Stimulated activated CD8-positive, alpha-beta memory T cell treated with anti-CD3 and anti-CD28 coated beads, Interleukin-15, amount 100 ng/mL, for 48 hours (primary cell): ENCODE results near the gene PPARG.
"Not testable (repeated sequence)": the region's sequence is repeated elsewhere in the genome, so short reads cannot be mapped to it uniquely, and the experiment has no call there.

ENCODE experiments used
- DNase-seq, 2 donors: peaks; one replicate each; pipeline ENCODE4 v3.0.0-alpha.2; 2020; ENCODE audit warnings: low read depth in 2 of 2

The PPARG gene

DNA sequence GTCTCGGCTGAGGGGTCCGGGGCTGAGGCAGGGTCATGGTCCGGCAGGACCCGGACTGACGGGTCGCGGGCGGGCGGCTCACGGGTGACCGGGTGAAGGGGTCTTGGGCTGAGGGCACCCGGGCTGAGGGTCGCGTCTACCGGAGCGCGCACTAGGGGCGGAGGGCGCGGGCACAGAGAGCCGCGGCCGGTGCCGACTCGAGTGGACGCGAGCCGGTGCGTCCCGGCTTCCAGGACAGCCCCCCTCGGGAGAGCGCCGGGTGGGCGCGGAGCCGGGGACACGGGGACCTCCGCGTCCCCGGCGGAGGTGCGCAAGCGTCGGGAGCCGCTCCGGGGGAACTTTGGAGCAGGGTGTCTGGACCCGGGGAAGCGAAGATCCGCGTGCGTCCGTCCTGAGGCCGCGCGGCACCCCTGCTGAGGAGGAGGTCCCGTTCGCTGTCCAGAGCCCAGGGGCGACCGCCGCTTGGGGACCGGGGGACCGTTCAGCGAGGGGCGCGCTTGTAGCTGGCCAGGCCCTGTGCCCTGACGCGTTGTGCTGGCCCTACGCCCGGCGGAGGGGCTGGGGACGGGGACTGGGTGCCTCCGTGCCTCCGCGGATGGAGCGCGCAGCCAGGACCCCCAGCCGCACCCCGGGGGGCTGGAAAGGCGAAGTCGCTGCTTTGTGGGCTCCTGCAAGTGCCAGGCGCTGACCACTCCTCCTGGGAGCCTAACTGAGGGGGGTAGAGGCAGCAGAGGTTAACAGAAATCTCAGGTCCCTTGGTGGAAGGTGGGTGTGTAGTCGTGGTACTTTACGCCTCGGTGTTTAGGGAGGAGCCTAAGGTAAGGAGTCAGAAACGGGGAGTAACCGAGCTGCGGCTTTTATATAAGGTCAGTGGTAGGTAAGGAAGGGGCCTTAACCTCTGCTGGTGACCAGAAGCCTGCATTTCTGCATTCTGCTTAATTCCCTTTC, at the start of gene PPARG:
Gene PPARG, plus strand, starts transcription at position 889 of the 948 bp plus-strand sequence. CDS start 90,642 bp downstream, outside the sequence.
- DNase-seq, result no peak

DNA sequence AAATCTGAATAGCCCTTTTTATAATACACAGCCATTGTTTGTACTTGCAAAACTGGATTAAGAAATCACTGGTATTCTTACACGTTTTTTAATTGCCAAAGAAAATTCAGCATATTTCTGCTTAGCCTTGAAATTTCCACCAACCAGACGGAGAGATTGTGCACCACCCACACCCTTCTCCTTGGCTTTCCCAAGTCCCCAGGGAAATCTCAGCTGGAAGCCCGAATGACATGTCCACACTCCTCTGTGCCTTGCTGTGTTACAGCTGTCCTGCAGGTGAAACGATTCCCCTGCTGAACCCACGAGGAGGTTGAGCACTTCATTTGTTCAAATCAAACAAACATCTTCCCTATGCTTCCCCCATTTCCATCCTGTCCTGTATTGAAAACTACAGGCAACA, 49.6 kb upstream of the PPARG start:
- no peak for DNase-seq

DNA sequence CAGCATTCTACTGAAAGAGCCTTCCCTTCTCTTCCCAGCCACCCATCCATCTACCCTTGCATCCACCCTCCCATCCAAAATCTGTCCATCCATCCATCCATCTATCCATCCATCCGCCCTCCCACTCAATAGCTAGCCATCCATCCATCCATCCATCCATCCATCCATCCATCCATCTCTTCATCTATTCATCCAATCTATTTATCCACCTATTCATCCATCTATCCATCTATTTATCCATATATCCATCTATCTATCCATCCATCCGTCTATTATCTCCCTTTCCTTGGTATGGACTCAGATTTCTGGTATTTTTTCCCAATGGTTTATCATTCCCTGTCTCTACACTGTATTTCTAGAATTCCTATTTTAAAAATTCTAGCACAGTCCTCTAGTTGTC, 46.1 kb upstream of the PPARG start:
- DNase-seq, result no peak

DNA sequence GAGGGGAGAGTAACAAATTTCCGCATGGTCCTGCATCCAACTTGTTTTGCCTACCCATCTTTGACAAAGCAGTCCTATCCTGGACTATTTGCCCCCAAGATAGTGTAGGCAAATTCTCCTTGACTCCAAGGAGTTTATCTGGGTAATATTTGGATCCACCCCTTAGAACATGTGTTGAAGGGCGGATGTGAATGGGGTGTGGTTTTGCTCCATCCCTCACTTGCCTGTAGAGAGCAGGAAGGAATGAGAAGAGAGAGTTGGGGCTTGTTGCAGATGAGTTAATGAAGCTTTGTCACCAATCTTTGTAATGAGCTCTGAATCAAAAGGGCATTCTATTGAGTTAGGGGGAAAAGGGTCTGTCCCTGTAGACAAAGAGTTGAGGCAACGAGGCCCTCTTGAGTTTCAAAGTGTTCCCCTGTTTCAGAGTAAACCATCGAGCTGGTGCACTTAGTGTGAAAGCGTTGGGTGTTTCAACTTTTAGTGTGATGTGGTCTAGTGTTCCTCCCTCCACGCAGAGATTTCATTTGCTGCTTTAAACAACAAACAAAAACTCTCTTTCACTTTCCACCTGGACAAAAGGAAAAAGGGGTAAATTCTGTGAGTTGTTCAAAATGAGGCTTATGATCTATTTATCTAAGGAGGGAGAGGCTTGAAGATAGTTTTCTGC, 42.2 kb upstream of the PPARG start:
- no peak for DNase-seq

DNA sequence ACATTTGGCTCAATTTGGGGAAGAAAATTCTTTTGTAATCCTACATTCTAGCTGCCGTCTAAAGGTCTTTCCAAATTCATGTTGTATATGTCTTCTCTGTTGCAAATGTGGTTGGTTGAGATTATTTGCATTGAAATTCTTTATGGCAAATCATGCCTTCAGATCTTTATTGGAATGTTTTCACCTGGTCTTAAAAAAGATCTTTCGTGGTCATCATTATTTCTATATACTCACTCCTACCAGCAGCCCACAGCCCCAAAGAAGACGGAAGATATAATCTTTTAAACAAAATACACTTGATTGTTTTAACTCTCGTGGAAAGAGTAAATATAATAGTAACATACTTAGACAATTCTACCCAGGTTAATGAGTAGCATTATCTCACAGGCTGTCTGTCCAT, 41.5 kb upstream of the PPARG start:
- DNase-seq, result no peak

DNA sequence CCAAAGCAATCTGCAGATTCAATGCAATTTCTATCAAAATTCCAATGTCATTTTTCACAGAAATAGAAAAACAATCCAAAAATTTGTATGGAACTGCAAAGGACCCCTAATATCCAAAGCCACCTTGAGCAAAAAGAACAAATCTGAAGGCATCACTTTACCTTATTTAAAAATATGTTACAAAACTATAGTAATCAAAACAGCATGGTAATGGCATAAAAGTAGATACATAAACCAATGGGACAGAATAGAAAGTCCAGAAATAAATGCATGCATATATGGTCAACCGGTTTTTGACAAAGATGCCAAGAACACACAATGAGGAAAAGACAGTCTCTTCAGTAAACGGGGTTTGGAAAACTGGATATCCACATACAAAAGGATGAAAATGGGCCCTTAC, 39.4 kb upstream of the PPARG start:
- no peak for DNase-seq

DNA sequence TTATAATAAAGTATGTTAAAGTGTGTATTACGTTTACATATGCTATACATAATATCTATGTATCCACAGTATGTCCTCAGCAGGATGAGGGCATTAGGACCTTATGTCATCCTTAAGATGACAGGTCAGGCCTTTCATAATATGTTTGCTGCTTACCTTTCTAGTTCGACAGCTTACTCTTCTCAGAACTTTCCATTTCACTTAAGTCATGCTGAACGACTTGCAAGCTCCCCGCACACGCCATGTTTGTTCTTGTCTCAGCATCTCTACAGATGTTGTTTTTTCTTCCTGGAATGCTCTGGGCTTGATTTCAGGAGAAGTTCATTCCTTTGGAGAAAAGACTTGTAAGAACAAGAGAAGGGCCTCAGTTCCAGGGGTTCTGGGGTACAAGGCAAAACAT, 36.0 kb upstream of the PPARG start:
- no peak for DNase-seq

DNA sequence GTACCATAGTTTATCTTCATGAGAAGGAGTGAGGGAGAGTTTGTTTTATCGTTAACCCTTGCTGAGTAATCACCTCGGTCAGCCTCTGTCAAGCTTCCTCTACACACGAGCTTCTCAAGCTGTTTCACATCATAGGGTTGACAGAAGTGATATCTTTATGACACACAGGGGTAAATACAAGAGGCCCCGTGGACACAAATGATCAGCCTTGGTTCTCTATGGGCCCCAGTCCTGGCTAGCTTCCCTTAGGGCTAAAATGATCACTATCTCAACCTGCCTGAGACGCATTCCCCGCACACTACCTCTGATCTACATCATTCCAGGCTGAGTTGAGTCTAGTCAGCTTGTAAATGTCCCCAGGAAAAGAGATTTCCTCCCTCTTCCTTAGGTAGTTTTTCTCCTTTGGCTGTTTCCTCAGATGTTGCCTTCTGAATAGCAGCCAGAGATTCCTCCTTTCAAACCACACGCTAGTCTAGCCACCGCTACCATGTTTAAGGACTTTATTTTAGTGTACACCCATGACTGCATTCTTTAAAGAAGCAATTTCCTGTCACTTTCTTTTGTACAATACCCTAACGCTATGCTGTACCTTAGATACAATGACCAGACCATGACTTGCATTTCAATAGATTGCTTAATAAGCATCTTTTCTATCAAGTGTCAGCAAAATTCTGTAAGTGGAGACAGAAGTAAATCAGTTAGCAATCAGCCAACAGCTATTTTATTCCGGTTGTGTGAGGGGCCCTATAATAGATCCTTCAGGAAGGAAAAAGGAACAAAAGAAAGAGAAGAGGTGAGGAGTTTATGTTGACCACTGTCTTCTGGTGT, 35.1 kb upstream of the PPARG start:
- no peak for DNase-seq

DNA sequence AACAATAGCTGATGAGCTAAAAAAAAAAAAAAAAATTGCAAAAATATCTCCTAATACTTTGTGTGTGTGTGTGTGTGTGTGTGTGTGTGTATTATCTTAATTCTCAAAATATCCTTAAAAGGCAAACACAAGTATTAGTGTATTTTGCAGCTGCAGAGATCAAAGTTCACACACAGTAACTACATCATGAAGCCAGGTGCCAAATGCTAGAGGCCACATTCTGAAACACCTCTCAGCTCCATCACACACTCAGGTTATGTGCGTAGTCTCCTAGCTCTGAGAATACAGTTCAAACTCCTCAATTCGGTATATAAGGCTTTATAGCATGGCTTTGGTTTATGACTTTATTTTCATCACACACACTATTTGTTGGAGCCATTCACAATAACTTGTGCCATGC, 33.5 kb upstream of the PPARG start:
- no peak for DNase-seq

DNA sequence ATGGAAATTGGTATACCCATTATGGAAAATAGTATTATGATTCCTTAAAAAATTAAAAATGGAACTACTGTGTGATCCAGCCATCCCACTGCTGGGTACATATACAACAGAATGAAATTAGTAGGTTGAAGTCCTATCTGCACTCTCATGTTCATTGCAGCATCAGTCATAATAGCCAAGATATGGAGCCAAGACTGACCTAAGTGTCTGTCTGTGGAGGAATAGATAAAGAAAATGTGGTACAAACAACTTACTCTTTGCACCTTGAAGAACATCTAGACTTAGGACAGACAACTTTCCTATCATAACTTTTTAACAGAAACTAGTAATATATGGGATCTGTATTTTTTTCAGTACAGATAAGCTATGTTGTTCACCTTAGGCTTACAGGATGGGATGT, 30.0 kb upstream of the PPARG start:
- no peak for DNase-seq

DNA sequence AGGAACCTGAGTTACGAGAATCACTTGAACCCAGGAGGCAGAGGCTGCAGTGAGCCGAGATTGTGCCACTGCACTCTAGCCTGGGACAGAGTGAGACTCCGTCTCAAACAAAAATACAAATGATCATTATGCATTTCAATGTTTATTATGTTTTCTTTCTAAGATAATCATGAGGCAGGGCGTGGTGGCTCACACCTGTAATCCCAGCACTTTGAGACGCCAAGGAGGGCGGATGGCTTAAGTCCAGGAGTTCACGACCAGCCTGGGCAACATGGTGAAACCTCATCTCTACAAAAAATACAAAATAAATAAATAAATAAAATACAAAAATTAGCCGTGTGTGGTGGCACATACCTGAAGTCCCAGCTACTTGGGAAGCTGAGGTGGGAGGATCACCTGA, 26.7 kb upstream of the PPARG start:
- DNase-seq, result not testable (repeated sequence)

DNA sequence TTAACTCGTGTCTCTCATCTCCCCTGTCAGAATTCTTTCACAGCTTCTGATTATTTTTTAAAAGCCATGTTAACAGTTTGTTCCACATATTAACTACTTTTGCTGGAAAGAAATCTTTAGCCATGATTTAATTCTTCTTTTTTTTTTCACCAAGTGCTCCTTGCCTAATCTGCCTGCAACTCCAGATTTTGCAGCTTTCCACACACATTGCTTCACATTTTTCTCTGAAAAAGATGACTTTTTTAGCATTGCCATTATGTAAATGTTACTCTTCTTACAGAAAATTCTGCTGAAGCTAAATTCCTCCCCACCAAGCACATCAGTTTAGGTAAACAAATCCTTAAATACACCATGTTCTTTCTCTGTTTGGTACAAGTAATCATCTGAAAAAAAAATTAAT, 23.4 kb upstream of the PPARG start:
- no peak for DNase-seq

DNA sequence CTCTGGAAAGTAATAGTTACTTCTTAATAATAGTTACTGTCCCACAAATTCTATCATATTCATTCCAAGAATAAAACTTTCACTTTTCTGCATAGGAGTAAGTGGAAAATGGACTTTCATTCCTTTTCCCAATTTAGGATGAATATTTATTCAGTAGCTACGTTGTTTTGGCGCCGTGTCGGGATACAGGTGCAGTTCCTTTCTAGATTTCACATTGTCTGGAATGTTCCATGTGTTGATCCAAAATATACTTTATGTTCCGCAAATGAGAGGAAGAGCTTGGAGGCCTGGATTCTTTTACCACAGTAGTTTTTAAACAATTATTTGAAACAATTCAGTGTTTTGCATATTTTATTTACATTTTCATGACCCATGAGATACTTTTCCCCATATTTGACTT, 22.8 kb upstream of the PPARG start:
- DNase-seq, result no peak

DNA sequence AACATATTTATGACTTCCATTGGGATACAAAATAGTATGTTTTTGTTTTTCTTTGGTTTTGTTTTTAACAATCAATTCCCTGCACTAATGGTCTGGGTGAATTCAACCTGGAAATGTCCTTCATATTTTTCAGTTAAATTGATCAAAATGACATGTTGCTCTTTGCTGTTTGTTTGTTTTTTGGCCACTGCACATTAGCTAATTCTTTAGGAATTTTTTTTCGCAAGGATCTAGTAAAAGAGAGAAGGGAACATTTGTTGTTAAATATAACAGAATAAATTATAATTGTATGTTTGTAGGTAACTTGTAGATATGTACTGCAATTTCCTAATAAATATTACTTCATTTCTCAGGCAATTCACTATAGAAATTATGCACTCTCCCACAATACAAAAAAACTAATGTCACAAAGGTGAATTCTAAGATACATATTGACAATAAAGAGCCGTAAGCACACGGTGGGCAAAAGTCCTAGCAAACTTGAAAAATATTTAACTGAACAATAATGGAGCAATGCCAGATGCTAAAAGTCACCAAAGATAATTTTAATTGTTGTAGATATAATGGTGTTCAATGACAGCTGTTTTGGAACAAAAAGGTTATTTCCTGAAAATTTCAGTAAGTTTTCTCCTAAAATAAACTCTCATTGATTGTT, 21.4 kb upstream of the PPARG start:
- no peak for DNase-seq

DNA sequence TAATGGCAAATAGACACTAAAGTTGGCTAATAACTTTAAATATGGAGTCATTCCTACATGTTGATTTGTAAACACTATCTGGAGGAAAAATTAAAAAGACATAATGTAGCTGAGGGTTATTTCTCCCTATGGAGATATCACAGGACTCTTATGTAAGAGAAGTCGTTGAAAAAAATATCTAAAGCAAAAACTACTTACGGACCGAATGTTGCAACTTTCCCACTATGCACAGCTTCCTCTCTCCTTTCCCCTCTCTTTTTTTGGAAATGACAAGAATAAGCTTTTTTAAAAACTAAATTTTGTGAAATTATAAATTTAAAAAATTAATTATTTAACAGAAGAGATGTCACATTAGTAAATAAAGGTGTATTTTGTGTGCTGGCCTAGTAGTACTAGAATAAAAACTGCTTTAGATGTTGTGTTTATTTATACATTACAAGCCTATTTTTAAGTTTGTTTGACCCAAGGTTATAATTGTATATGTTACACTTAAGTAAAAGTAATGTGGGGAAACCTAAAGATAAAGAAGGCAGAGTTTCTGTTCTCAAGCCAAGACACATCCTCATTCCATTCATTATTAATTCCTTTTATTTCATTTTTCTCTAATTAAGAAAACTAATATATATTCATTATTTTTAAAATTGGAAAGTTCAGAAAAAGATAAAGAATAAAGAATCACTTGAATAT, 20.7 kb upstream of the PPARG start:
- DNase-seq, result no peak

DNA sequence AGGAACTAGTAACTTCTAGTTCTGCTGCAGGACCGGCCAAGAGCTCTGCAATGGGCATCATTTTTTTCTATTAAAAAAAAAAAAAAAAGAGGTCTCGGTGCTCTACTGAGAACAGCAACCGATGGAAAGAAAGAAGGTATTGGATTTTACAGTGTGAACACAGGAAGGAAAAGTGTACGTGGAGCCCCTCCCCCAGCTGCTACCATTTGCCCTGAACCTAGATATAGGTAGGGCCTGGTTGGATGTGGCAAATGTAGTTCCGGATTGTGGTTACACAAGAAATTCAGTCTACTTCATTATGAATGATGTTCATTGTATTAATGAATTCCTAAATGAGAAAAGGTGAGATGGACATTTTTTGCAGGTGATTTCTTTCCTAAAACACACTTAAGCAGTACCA, 17.9 kb upstream of the PPARG start:
- DNase-seq, result no peak

DNA sequence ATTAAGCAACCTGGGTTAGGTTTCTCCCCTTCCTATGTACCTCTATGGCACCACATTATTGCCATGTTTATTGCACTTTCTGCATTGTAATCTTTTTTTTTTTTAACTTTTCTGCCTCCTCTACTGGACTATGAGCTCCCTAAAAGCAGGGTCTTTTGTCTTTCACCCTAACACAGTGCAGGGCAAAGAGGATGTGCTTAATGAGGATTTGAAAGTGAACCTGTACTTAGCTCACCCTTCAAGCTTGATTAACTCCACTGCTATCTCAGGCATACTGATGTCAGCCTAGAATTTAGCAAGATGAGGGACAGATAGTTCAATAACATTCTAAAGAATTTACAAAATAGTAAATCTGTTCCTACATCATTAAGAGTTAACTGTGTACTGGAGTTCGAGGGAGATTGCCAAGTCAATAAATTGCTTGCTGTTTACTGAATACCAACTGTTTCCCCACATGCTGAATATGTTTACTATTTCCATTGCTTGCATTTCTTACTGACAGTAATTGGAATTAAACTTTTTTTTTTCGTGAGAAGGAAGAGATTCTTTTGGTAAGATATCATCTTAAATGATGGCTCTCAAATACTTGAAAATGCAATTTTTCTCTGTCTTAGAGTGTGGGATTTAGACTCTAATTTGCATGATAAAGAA, 15.7 kb upstream of the PPARG start:
- no peak for DNase-seq

DNA sequence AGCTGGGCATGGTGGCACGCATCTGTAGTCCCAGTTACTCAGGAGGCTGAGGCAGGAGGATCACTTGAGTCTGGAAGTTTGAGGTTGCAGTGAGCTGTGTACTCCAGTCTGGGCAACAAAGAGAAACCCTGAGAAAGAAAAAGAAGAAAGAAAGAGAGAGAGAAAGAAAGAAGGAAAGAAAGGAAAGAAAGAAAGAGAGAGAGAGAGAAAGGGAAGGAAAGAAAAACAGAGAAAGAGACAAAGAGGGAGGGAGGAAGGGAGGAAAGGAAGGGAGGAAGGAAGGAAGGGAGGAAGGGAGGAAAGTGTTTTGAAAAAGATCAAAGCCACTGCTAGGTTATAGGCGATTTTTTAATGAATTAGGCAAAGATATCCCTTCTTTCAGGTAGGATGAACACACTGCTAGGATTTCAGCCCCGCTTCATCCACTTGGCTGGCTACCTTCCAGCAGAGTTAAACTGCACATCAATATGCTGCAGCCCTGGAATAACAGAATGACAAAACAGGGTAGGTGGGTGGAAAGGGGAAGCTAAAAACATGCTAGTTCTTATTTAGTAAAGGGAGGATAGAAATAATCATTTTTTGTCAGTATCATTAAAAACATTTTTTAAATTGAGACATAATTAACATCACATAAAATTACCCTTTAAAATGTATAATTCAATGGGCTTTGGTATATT, 12.8 kb upstream of the PPARG start:
- no peak for DNase-seq

DNA sequence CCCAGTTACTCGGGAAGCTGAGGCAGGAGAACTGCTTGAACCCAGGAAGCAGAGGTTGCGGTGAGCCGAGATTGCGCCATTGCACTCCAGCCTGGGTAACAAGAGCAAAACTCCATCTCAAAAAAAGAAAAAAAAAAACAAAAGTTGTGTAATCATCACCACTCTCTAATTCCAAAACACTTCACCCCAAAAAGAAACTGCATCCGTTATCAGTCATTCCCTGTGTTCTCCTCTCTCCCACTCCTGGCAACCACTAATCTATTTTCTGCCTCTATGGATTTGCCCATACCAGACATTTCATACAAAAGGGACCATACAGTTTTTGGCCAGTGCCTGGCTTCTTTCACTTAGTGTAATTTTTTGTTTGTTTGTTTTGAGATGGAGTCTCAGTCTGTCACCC, 12.0 kb upstream of the PPARG start:
- DNase-seq, result not testable (repeated sequence)

DNA sequence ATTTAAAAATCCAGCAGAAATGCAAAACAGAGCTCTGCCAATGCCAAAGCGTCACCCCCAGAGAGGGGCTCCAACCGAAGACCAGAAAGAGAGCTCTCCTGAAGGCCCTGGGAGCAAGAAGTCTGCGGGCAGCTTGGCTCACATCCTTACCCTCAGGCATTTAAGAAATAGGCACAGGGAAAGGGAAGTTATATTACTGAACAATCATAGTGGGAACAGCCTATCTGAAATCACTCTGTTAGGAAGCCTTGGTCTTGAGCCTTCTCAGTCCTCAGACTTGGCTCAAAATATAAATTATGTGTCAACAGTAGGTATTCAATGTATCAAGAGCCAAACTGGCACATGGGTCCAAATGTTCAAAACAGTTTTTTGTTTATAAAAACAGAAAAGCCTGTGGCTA, 10.3 kb upstream of the PPARG start:
- no peak for DNase-seq
